HL-60 (cell line): ENCODE results near the gene PLEKHG7.

ENCODE experiments used
- POLR2AphosphoS5 ChIP-seq: IDR thresholded peaks from 2 replicates; pipeline ENCODE4 v1.6.1; 2012; ENCODE audit warnings: low read depth
- TF ChIP-seq, protein P1 (sequence below): IDR thresholded peaks from one replicate; pipeline ENCODE4 v1.5.1; 2011; ENCODE audit warnings: low read length, control low read depth, inconsistent platforms; ENCODE audit not compliant: insufficient read depth

DNA sequence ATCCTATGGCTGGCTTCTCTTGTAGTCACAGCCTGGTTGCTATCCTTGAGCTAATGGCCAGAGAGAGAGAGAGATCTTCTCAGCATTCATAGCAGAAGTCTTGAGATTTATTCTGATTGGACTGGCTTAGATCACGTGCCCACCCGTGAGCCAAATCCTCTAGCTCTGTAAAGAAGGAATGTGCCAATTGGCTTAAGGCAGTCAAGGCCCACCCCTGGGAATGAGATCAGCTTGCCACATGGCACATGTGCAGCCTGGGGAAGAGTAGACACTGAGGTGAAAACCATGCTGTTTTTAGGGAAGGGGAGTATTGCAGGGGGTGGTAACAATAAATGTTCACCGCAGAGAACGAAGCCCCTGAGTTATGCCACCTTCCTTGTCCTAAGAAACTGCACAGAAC is 36.3 kb downstream of the PLEKHG7 start:
- TF ChIP-seq, protein P1, sequence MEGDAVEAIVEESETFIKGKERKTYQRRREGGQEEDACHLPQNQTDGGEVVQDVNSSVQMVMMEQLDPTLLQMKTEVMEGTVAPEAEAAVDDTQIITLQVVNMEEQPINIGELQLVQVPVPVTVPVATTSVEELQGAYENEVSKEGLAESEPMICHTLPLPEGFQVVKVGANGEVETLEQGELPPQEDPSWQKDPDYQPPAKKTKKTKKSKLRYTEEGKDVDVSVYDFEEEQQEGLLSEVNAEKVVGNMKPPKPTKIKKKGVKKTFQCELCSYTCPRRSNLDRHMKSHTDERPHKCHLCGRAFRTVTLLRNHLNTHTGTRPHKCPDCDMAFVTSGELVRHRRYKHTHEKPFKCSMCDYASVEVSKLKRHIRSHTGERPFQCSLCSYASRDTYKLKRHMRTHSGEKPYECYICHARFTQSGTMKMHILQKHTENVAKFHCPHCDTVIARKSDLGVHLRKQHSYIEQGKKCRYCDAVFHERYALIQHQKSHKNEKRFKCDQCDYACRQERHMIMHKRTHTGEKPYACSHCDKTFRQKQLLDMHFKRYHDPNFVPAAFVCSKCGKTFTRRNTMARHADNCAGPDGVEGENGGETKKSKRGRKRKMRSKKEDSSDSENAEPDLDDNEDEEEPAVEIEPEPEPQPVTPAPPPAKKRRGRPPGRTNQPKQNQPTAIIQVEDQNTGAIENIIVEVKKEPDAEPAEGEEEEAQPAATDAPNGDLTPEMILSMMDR, result no peak
- TF ChIP-seq POLR2AphosphoS5, result no peak
